A673 (cell line): ENCODE data around the gene HMGCL. TPM values are rescaled to one million over a fixed set of nuclear protein-coding genes. Genes with fewer than 3 reads are reported as not detected.

Source experiments
- BruUV-seq: library from RNA; stranded (reverse); fragments of 400-500 nt; replicated peaks from 2 replicates; lab custom pipeline; 2021; lab: Mats Ljungman, UMichigan
- CTCF ChIA-PET: fragments of 300-600 bp; sonication (Branson Sonifier 250); formaldehyde crosslinking; loops from one replicate; lab custom pipeline; 2022; ENCODE audit warnings: antibody characterized with exemption; lab: Charles Lee
- POLR2A ChIA-PET: fragments of 300-600 bp; sonication (Branson Sonifier 250); formaldehyde crosslinking; loops from one replicate; lab custom pipeline; 2022; ENCODE audit warnings: antibody characterized with exemption; ENCODE audit not compliant: low non-redundant PET; lab: Charles Lee
- DNase-seq: peaks from one replicate; pipeline ENCODE4 v3.0.0-alpha.2; 2015; ENCODE audit warnings: low spot score
- H3K27ac ChIP-seq: fragments of 200-600 bp; sonication (generic); 2 replicates; pipeline ENCODE4 v1.5.1; 2016; ENCODE audit warnings: mixed run types, low read depth, mild to moderate bottlenecking, mixed read lengths, antibody characterized with exemption, low read length; ENCODE audit not compliant: poor library complexity, severe bottlenecking
- H3K27me3 ChIP-seq: fragments of 200-600 bp; sonication (generic); replicated peaks from 2 replicates; pipeline ENCODE4 v1.6.1; 2017; ENCODE audit warnings: mixed run types, low read depth, mild to moderate bottlenecking, mixed read lengths, antibody characterized with exemption, low read length; ENCODE audit not compliant: insufficient read depth, poor library complexity
- H3K36me3 ChIP-seq: fragments of 200-600 bp; sonication (generic); 2 replicates; pipeline ENCODE4 v1.6.1; 2016; ENCODE audit warnings: mixed run types, mild to moderate bottlenecking, mixed read lengths, antibody characterized with exemption, low read length; ENCODE audit not compliant: insufficient read depth, poor library complexity, severe bottlenecking
- H3K4me1 ChIP-seq: fragments of 200-600 bp; sonication (generic); 2 replicates; pipeline ENCODE4 v1.6.1; 2017; ENCODE audit warnings: mixed run types, mild to moderate bottlenecking, mixed read lengths, antibody characterized with exemption, low read length; ENCODE audit not compliant: insufficient read depth, poor library complexity, severe bottlenecking
- H3K4me3 ChIP-seq: fragments of 200-600 bp; sonication (generic); 2 replicates; pipeline ENCODE4 v1.5.1; 2016; ENCODE audit warnings: low read depth, mixed run types, mild to moderate bottlenecking, mixed read lengths, low read length; ENCODE audit not compliant: poor library complexity, severe bottlenecking
- H3K9me3 ChIP-seq: fragments of 200-600 bp; sonication (generic); 2 replicates; pipeline ENCODE4 v1.6.1; 2016; ENCODE audit warnings: mixed run types, low read depth, mild to moderate bottlenecking, mixed read lengths, antibody characterized with exemption, low read length; ENCODE audit not compliant: poor library complexity, severe bottlenecking
- CTCF ChIP-seq: fragments of 300-800, 200-600 bp; sonication (generic); conservative IDR thresholded peaks from 2 replicates; pipeline ENCODE4 v1.5.1; 2017; ENCODE audit warnings: low read depth, mild to moderate bottlenecking, antibody characterized with exemption, low read length, moderate library complexity, mixed read lengths
- EZH2 ChIP-seq: fragments of 200-600 bp; sonication (generic); IDR thresholded peaks from 2 replicates; pipeline ENCODE4 v1.6.1; 2017; ENCODE audit warnings: borderline replicate concordance, low read depth, mild to moderate bottlenecking, mixed read lengths, antibody characterized with exemption, low read length; ENCODE audit not compliant: poor library complexity, severe bottlenecking
- intact Hi-C: fragments of 100-400 bp; cut with micrococcal nuclease; formaldehyde crosslinking; loops from one replicate; pipeline ENCODE4 v1.10.0; 2022; ENCODE audit not compliant: unreplicated experiment
- total RNA-seq: library from RNA; stranded (reverse); gene quantifications from 2 replicates; pipeline ENCODE4 v1.2.3, GENCODE V29; 2021

The HMGCL gene
- total RNA-seq, 1 experiment from 2014 or later = 13.9 TPM

GRCh38 chr1:23756676-23757075 is 68.6 kb downstream of the HMGCL start:
- no peak for DNase-seq
- BruUV-seq = no TSS peak
- H3K27me3 ChIP-seq = no peaks in the 10 kb centered on the region
- H3K4me1 ChIP-seq = no peaks in the 10 kb centered on the region
- ChIA-PET CTCF (no interaction called here), POLR2A (no interaction called here)
- intact Hi-C loops = no loop called here
- no peak overlapping the region for H3K4me3 ChIP-seq
- H3K9me3 ChIP-seq = no peaks in the 10 kb centered on the region
- TF ChIP-seq CTCF (no peak), EZH2 (no peak)
- H3K27ac ChIP-seq = no peak overlapping the region
- H3K36me3 ChIP-seq = peaks cover 99% of the 10 kb centered on the region

DNA sequence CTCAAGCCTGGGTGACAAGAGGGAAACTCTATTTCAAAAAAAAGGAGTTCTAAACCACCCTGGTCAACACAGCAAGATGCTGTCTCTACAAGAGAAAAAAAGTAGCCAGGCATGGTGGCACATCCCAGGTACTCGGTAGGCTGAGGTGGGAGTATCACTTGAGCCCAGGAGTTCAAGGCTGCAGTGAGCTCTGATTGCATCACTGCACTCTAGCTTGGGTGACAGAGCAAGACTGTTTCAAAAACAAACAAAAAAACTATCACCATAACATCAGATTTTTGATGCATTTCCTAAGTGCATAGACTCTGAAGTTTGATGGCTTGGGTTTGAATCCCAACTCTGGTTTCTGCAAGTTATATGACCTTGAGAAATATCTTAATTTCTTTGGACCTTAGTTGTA is 72.3 kb downstream of the HMGCL start:
- no TSS peak for BruUV-seq
- H3K9me3 ChIP-seq = no peaks in the 10 kb centered on the region
- TF ChIP-seq EZH2 (no peak), CTCF (no peak)
- ChIA-PET POLR2A (no interaction called here), CTCF (no interaction called here)
- intact Hi-C loops = no loop called here
- DNase-seq = no peak
- no peak overlapping the region for H3K27ac ChIP-seq
- H3K36me3 ChIP-seq = peaks cover 83% of the 10 kb centered on the region
- H3K4me3 ChIP-seq = no peak overlapping the region
- H3K27me3 ChIP-seq = no peaks in the 10 kb centered on the region
- no peaks in the 10 kb centered on the region for H3K4me1 ChIP-seq

Other genes with a start within 250 kb of the HMGCL start
- 1,180 and 1,206 TPM in 2 replicates for gene RPL11, start 133.6 kb downstream of the HMGCL start, total RNA-seq
- 66.3 and 69.8 TPM in 2 replicates for gene ELOA, start 82.0 kb downstream of the HMGCL start, total RNA-seq
- 63.8 and 78.9 TPM in 2 replicates for gene PITHD1, start 47.0 kb downstream of the HMGCL start, total RNA-seq
- gene LYPLA2, start 34.3 kb downstream of the HMGCL start, total RNA-seq = 54.5 and 66.2 TPM in 2 replicates
- gene GALE, start 24.7 kb downstream of the HMGCL start, total RNA-seq = 42.7 and 49.3 TPM in 2 replicates
- 8.9 and 12.1 TPM in 2 replicates for gene FUCA1, start 42.9 kb upstream of the HMGCL start, total RNA-seq
- gene CNR2, start 87.9 kb upstream of the HMGCL start, total RNA-seq = not detected in 2 replicates
- gene PNRC2, start 134.4 kb upstream of the HMGCL start, total RNA-seq = 76.2 and 93.2 TPM in 2 replicates
- 208 and 218 TPM in 2 replicates for gene SRSF10, start 154.9 kb upstream of the HMGCL start, total RNA-seq